GM18868 (cell line): ENCODE results near the gene ATPAF2.
"Not testable (repeated sequence)": the region's sequence is repeated elsewhere in the genome, so short reads cannot be mapped to it uniquely, and the experiment has no call there.

Source experiments
- ATAC-seq: cut with Tn5 transposase; IDR thresholded peaks from one replicate; pipeline ENCODE4 v1.9.1; 2021; ENCODE audit warnings: mild to moderate bottlenecking, moderate library complexity; ENCODE audit not compliant: unreplicated experiment

ATPAF2 gene

GRCh38 chr17:18014006-18014405 is 25.0 kb downstream of the ATPAF2 start:
- ATAC-seq: no peak

GRCh38 chr17:18011286-18011685 is 27.7 kb downstream of the ATPAF2 start:
- no peak for ATAC-seq

- ATAC-seq: no peak
These were observed 29.2 kb downstream of the ATPAF2 start for GRCh38 chr17:18009609-18010420.

GRCh38 chr17:18008496-18009268 is 30.3 kb downstream of the ATPAF2 start:
- ATAC-seq: no peak

GRCh38 chr17:18006495-18007239 is 32.3 kb downstream of the ATPAF2 start:
- ATAC-seq: no peak

- no peak for ATAC-seq
These were observed 33.5 kb downstream of the ATPAF2 start for GRCh38 chr17:18005496-18005895.

GRCh38 chr17:18004884-18005305 is 34.1 kb downstream of the ATPAF2 start:
- no peak for ATAC-seq

- no peak for ATAC-seq
These were observed 34.6 kb downstream of the ATPAF2 start for GRCh38 chr17:18004345-18004744.

- ATAC-seq: no peak
These were observed 36.8 kb downstream of the ATPAF2 start for GRCh38 chr17:18002171-18002570.

GRCh38 chr17:18000030-18000408 is 38.9 kb downstream of the ATPAF2 start:
- no peak for ATAC-seq

GRCh38 chr17:17999364-18000029 is 39.5 kb downstream of the ATPAF2 start:
- no peak for ATAC-seq

- ATAC-seq: no peak
These were observed 40.0 kb downstream of the ATPAF2 start for GRCh38 chr17:17998934-17999333.

GRCh38 chr17:17995887-17996286 is 43.1 kb downstream of the ATPAF2 start:
- not testable (repeated sequence) for ATAC-seq

GRCh38 chr17:17994271-17995069 is 44.5 kb downstream of the ATPAF2 start:
- ATAC-seq: no peak

- ATAC-seq: no peak
These were observed 45.1 kb downstream of the ATPAF2 start for GRCh38 chr17:17993852-17994251.

- no peak for ATAC-seq
These were observed 45.6 kb downstream of the ATPAF2 start for GRCh38 chr17:17993366-17993765.

- ATAC-seq: no peak
These were observed 48.7 kb downstream of the ATPAF2 start for GRCh38 chr17:17990282-17990681.

GRCh38 chr17:17989618-17990017 is 49.4 kb downstream of the ATPAF2 start:
- ATAC-seq: no peak

GRCh38 chr17:17989081-17989480 is 49.9 kb downstream of the ATPAF2 start:
- no peak for ATAC-seq

GRCh38 chr17:17988427-17988945 is 50.5 kb downstream of the ATPAF2 start:
- no peak for ATAC-seq
